AG04449 (cell line): ENCODE data around the gene PDZD2.

Experiments
- CTCF ChIA-PET: fragments of 350-600 bp; formaldehyde crosslinking; extraction: SDS; loops from one replicate; lab custom pipeline; 2021; ENCODE audit warnings: antibody characterized with exemption; lab: Yijun Ruan, JAX
- POLR2A ChIA-PET: fragments of 400-600, 350-600 bp; formaldehyde crosslinking; extraction: SDS; loops from one replicate; lab custom pipeline; 2020; ENCODE audit warnings: antibody characterized with exemption, inconsistent platforms; lab: Yijun Ruan, JAX
- DNase-seq: peaks from one replicate; pipeline ENCODE4 v3.0.0-alpha.2; 2010; ENCODE audit warnings: low read depth, low spot score
- H3K4me3 ChIP-seq: 2 replicates; pipeline ENCODE4 v1.5.1; 2011; ENCODE audit warnings: low read depth, mild to moderate bottlenecking, control low read depth, low read length
- CTCF ChIP-seq: IDR thresholded peaks from one replicate; pipeline ENCODE4 v1.5.1; 2011; ENCODE audit warnings: mild to moderate bottlenecking, moderate library complexity, low read length, control low read depth, inconsistent platforms; ENCODE audit not compliant: insufficient read depth; ENCODE audit errors: missing control alignments

PDZD2 gene

GRCh38 chr5:31617867-31618266 is 21.1 kb upstream of the PDZD2 start:
- ChIA-PET POLR2A (interaction anchor here (0.5 kb wide), 1 partner anchor 371 kb away, joined by 3 read pairs; no protein-coding TSS in a partner anchor), CTCF (no interaction called here)
- H3K4me3 ChIP-seq, result no peak overlapping the region
- DNase-seq, result no peak
- no peak for TF ChIP-seq CTCF

- ChIA-PET CTCF (interaction anchor here (1.3 kb wide), 1 partner anchor 189 kb away, joined by 3 read pairs; no protein-coding TSS in a partner anchor), POLR2A (no interaction called here)
- no peak for TF ChIP-seq CTCF
- H3K4me3 ChIP-seq, result no peak overlapping the region
- DNase-seq, result no peak
Measured at GRCh38 chr5:31620026-31620425, 18.9 kb upstream of the PDZD2 start.

- POLR2A ChIA-PET, result no interaction called here
- DNase-seq, result no peak
- TF ChIP-seq CTCF, result no peak
- CTCF ChIA-PET, result interaction anchor here (1.2 kb wide), 1 partner anchor 16 kb away, joined by 3 read pairs; no protein-coding TSS in a partner anchor
- no peak overlapping the region for H3K4me3 ChIP-seq
Measured at GRCh38 chr5:31623249-31623648, 15.7 kb upstream of the PDZD2 start.

GRCh38 chr5:31625394-31625793 is 13.5 kb upstream of the PDZD2 start:
- CTCF ChIA-PET, result no interaction called here
- H3K4me3 ChIP-seq, result no peak overlapping the region
- TF ChIP-seq CTCF, result no peak
- POLR2A ChIA-PET, result no interaction called here
- DNase-seq, result no peak

- no peak overlapping the region for H3K4me3 ChIP-seq
- DNase-seq, result no peak
- no peak for TF ChIP-seq CTCF
- POLR2A ChIA-PET, result no interaction called here
- CTCF ChIA-PET, result interaction anchor here (1.0 kb wide), 1 partner anchor 12 kb away, joined by 4 read pairs; no protein-coding TSS in a partner anchor
Measured at GRCh38 chr5:31626156-31626555, 12.8 kb upstream of the PDZD2 start.

GRCh38 chr5:31626604-31627234 is 12.2 kb upstream of the PDZD2 start:
- DNase-seq, result no peak
- H3K4me3 ChIP-seq, result no peak overlapping the region
- ChIA-PET POLR2A (no interaction called here), CTCF (interaction anchor here (1.0 kb wide), 1 partner anchor 12 kb away, joined by 4 read pairs; no protein-coding TSS in a partner anchor)
- TF ChIP-seq CTCF, result no peak
